Keratinocyte (primary cell): Measurements from ENCODE around the gene DSC3.

Experiments used
- EZH2 ChIP-seq: IDR thresholded peaks from one replicate; pipeline ENCODE4 v1.6.1; 2012; ENCODE audit warnings: inconsistent platforms, mild to moderate bottlenecking, low read length, moderate library complexity
- TF ChIP-seq, protein P1 (sequence below), 3 experiments: IDR thresholded peaks in 1 of 3; conservative IDR thresholded peaks in 1 of 3; optimal IDR thresholded peaks in 1 of 3; 2 replicates in 2 of 3; 3 replicates in 1 of 3; pipeline versions ENCODE3 to v1.5.1; 2011; ENCODE audit warnings: low read length in 3 of 3, mild to moderate bottlenecking in 3 of 3, moderate library complexity in 2 of 3, control low read depth in 1 of 3, inconsistent platforms in 1 of 3; ENCODE audit not compliant: insufficient read depth in 2 of 3; ENCODE audit errors: extremely low read depth in 1 of 3

DNA sequence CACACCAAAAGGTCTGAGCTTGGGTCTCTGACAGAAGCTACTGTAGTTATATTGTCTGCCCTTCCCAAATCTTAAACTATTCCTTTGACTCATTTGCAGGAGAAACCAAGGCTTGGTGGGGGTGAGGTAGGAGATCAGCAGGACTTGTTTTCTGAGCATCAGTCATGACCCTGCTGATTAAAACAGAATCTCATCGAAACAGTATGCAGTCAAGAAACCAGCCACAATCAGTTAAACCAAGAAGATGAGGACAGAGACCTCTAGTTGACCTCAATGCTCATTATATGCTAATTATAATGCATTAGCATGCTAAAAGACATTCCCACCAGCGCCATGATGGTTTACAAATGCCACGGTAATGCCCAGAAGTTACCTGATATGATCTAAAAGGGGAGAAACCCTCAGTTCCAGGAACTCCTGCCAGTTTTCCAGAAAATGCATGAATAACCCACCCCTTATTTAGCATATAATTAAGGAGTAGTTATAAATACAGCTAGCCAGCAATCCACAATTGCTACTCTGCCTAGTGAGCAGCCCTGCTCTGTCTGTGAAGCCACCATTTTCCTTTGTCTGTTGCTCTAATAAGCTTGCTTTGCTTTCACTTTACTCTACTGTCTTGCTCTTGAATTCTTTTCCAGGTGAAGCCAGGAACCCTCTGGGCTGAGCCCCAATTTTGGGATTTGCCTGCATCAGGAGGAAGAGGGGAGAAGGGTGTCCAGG, 26.7 kb downstream of the DSC3 start:
- TF ChIP-seq, protein P1, sequence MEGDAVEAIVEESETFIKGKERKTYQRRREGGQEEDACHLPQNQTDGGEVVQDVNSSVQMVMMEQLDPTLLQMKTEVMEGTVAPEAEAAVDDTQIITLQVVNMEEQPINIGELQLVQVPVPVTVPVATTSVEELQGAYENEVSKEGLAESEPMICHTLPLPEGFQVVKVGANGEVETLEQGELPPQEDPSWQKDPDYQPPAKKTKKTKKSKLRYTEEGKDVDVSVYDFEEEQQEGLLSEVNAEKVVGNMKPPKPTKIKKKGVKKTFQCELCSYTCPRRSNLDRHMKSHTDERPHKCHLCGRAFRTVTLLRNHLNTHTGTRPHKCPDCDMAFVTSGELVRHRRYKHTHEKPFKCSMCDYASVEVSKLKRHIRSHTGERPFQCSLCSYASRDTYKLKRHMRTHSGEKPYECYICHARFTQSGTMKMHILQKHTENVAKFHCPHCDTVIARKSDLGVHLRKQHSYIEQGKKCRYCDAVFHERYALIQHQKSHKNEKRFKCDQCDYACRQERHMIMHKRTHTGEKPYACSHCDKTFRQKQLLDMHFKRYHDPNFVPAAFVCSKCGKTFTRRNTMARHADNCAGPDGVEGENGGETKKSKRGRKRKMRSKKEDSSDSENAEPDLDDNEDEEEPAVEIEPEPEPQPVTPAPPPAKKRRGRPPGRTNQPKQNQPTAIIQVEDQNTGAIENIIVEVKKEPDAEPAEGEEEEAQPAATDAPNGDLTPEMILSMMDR (optimal IDR thresholded peaks at IDR 0.05 in 1 of 3, IDR thresholded peaks at IDR 0.05 in 1 of 3, conservative IDR thresholded peaks at IDR 0.05 in 1 of 3; ENCODE audit: extremely low read depth in 1 of 3, insufficient read depth in 2 of 3, low read length in 3 of 3) = no peak
- TF ChIP-seq EZH2 = no peak
